Esophagus muscularis mucosa (tissue), 3 donors: Measurements from ENCODE around the gene ACBD4.

ENCODE experiments used
- CTCF ChIP-seq, 3 experiments: fragments of 200-600 bp in 2 of 3; fragments of 450-650 bp in 1 of 3; sonication (generic) in 2 of 3; IDR thresholded peaks; one replicate each; pipeline ENCODE4 v1.5.1; 2017 to 2019; ENCODE audit warnings: antibody characterized with exemption in 3 of 3, mild to moderate bottlenecking in 2 of 3, moderate library complexity in 1 of 3
- POLR2A ChIP-seq: fragments of 450-650 bp; IDR thresholded peaks from one replicate; pipeline ENCODE4 v1.6.1; 2017; ENCODE audit warnings: antibody characterized with exemption, moderate library complexity, mild to moderate bottlenecking, low read depth

- TF ChIP-seq CTCF (IDR thresholded peaks at IDR 0.05) (no peak), POLR2A (no peak)
Measured at GRCh38 chr17:45128331-45128730, 7.2 kb upstream of the ACBD4 start.
